ENCODE data around the gene IFT57.

Gene IFT57

DNA sequence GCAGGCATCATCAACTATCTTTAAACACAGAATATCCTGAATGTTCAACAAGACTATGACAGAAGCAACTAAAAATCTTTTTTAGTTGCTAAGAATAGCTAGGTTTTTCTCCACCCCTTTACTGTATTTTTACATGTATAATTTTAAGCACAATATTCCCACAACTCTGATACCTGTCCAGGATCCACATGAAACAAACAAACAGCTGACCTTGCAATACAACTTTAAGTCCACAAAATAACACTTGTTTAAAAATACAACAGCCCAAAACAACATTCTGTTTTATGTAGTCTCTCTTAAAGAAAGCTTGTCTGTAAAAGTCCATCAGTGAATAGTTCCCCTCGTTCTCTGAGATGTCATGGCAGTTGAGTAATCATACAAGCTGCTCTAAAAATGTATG, 41.1 kb downstream of the IFT57 start (continued):
- TF ChIP-seq, protein P1, sequence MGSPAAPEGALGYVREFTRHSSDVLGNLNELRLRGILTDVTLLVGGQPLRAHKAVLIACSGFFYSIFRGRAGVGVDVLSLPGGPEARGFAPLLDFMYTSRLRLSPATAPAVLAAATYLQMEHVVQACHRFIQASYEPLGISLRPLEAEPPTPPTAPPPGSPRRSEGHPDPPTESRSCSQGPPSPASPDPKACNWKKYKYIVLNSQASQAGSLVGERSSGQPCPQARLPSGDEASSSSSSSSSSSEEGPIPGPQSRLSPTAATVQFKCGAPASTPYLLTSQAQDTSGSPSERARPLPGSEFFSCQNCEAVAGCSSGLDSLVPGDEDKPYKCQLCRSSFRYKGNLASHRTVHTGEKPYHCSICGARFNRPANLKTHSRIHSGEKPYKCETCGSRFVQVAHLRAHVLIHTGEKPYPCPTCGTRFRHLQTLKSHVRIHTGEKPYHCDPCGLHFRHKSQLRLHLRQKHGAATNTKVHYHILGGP (tag by site-specific recombination; IDR thresholded peaks at IDR 0.05): no peak
- no peak for TF ChIP-seq ZNF350 (tag by site-specific recombination; IDR thresholded peaks at IDR 0.05)
- TF ChIP-seq REPIN1 (tag by site-specific recombination; IDR thresholded peaks at IDR 0.05; ENCODE audit: low read depth): no peak
- TF ChIP-seq ZNF549 (tag by site-specific recombination; IDR thresholded peaks at IDR 0.05): no peak
- TF ChIP-seq, protein P2, sequence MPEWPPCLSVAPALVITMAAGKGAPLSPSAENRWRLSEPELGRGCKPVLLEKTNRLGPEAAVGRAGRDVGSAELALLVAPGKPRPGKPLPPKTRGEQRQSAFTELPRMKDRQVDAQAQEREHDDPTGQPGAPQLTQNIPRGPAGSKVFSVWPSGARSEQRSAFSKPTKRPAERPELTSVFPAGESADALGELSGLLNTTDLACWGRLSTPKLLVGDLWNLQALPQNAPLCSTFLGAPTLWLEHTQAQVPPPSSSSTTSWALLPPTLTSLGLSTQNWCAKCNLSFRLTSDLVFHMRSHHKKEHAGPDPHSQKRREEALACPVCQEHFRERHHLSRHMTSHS (tag by site-specific recombination; IDR thresholded peaks at IDR 0.05): no peak
- TF ChIP-seq, protein P3, sequence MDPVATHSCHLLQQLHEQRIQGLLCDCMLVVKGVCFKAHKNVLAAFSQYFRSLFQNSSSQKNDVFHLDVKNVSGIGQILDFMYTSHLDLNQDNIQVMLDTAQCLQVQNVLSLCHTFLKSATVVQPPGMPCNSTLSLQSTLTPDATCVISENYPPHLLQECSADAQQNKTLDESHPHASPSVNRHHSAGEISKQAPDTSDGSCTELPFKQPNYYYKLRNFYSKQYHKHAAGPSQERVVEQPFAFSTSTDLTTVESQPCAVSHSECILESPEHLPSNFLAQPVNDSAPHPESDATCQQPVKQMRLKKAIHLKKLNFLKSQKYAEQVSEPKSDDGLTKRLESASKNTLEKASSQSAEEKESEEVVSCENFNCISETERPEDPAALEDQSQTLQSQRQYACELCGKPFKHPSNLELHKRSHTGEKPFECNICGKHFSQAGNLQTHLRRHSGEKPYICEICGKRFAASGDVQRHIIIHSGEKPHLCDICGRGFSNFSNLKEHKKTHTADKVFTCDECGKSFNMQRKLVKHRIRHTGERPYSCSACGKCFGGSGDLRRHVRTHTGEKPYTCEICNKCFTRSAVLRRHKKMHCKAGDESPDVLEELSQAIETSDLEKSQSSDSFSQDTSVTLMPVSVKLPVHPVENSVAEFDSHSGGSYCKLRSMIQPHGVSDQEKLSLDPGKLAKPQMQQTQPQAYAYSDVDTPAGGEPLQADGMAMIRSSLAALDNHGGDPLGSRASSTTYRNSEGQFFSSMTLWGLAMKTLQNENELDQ (tag by site-specific recombination; IDR thresholded peaks at IDR 0.05; ENCODE audit: low read depth): no peak

DNA sequence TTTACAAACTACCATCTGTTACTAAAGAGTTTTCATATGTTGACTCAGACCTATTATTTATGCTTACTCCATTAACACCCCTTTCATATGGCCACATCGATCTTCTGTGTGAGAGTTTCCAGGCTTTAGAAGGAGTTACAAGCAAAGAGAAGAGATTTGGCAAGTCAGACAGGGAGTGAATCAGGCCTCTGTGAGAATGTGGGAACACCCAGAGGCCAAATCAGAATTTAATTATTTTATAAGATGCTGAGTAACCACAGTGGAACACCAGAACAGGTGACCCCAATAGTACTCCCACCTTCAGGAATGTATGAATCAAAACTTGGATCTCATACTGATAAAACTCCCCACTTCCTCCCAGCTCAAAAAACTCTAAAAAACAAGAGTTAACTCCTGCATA, 42.0 kb downstream of the IFT57 start:
- CTCF ChIA-PET: no interaction called here
- no peak for TF ChIP-seq ZIC2 (tag by site-specific recombination; IDR thresholded peaks at IDR 0.05)
- no peak for TF ChIP-seq MZF1 (tag by site-specific recombination; IDR thresholded peaks at IDR 0.05; ENCODE audit: borderline replicate concordance)
- no peak for TF ChIP-seq ZNF670 (tag by site-specific recombination; IDR thresholded peaks at IDR 0.05; ENCODE audit: low read depth)
- TF ChIP-seq, protein P4, sequence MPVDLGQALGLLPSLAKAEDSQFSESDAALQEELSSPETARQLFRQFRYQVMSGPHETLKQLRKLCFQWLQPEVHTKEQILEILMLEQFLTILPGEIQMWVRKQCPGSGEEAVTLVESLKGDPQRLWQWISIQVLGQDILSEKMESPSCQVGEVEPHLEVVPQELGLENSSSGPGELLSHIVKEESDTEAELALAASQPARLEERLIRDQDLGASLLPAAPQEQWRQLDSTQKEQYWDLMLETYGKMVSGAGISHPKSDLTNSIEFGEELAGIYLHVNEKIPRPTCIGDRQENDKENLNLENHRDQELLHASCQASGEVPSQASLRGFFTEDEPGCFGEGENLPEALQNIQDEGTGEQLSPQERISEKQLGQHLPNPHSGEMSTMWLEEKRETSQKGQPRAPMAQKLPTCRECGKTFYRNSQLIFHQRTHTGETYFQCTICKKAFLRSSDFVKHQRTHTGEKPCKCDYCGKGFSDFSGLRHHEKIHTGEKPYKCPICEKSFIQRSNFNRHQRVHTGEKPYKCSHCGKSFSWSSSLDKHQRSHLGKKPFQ (tag by site-specific recombination; IDR thresholded peaks at IDR 0.05): no peak
- no peaks in the 10 kb centered on the region for H3K4me1 ChIP-seq (ENCODE audit: control insufficient read depth, insufficient read depth, low read length)
- POLR2A ChIA-PET: no interaction called here
- H3K27ac ChIP-seq (ENCODE audit: extremely low read depth, low read depth, low read length): no peak overlapping the region
- H3K4me3 ChIP-seq (ENCODE audit: low read depth, low read length): no peak overlapping the region
- H3K36me3 ChIP-seq (ENCODE audit: control insufficient read depth in 2 of 2, insufficient read depth in 1 of 2, low read length in 2 of 2): no peaks in the 10 kb centered on the region
- H3K9me3 ChIP-seq (ENCODE audit: control insufficient read depth, insufficient read depth, low read depth, low read length): no peaks in the 10 kb centered on the region

DNA sequence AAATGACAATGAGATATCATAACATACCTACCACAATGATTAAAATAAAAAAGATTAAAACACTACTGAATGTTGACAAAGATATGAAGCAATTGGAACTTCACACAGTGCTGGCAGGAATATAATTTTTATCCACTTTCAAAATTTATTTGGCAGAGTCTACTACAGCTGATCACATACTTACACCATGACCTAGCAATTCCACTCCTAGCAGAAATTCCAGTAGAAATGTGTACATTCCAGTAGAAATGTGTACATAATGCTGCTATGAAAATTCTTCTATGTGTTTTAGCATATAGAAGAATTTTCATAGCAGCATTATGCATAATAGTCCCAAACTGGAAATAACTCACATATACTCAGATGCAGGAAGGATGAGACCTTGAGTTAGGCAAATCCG, 43.5 kb downstream of the IFT57 start:
- H3K4me3 ChIP-seq (ENCODE audit: low read depth, low read length): no peak overlapping the region
- no peaks in the 10 kb centered on the region for H3K9me3 ChIP-seq (ENCODE audit: control insufficient read depth, insufficient read depth, low read depth, low read length)
- POLR2A ChIA-PET: no interaction called here
- CTCF ChIA-PET: interaction anchor here (0.6 to 0.7 kb wide), 2 partner anchors 15 to 765 kb away, joined by 3 read pairs; no protein-coding TSS in a partner anchor
- no peaks in the 10 kb centered on the region for H3K36me3 ChIP-seq (ENCODE audit: control insufficient read depth in 2 of 2, insufficient read depth in 1 of 2, low read length in 2 of 2)
- H3K27ac ChIP-seq (ENCODE audit: extremely low read depth, low read depth, low read length): no peak overlapping the region
- TF ChIP-seq ZNF37A (tag by site-specific recombination; IDR thresholded peaks at IDR 0.05) (no peak), TRIM28 (IDR thresholded peaks at IDR 0.05; ENCODE audit: borderline replicate concordance, low read length) (no peak), ZNF391 (tag by site-specific recombination; IDR thresholded peaks at IDR 0.05; ENCODE audit: borderline replicate concordance, low read depth) (no peak), ZNF707 (tag by site-specific recombination; IDR thresholded peaks at IDR 0.05) (no peak), GLIS1 (tag by site-specific recombination; IDR thresholded peaks at IDR 0.05) (no peak), SCRT1 (tag by site-specific recombination; IDR thresholded peaks at IDR 0.05; ENCODE audit: borderline replicate concordance) (no peak), TCF7L2 (IDR thresholded peaks at IDR 0.05; ENCODE audit: borderline replicate concordance, low read depth, low read length) (no peak), ZNF302 (tag by site-specific recombination; IDR thresholded peaks at IDR 0.05; ENCODE audit: low read depth) (no peak)
- TF ChIP-seq, protein P5, sequence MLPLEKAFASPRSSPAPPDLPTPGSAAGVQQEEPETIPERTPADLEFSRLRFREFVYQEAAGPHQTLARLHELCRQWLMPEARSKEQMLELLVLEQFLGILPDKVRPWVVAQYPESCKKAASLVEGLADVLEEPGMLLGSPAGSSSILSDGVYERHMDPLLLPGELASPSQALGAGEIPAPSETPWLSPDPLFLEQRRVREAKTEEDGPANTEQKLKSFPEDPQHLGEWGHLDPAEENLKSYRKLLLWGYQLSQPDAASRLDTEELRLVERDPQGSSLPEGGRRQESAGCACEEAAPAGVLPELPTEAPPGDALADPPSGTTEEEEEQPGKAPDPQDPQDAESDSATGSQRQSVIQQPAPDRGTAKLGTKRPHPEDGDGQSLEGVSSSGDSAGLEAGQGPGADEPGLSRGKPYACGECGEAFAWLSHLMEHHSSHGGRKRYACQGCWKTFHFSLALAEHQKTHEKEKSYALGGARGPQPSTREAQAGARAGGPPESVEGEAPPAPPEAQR (tag by site-specific recombination; IDR thresholded peaks at IDR 0.05): no peak
- no peaks in the 10 kb centered on the region for H3K4me1 ChIP-seq (ENCODE audit: control insufficient read depth, insufficient read depth, low read length)

Data from HEK293 (cell line).